Head of caudate nucleus (tissue), 42 donors: ENCODE data around the gene UQCRFS1.

ENCODE experiments used
- DNase-seq, 42 donors: peaks; one replicate each; pipeline versions ENCODE4 v3.0.0 to v3.0.0-alpha.2; 2020 to 2021; ENCODE audit warnings: mixed read lengths in 7 of 42
- intact Hi-C: fragments of 100-400 bp; cut with DNase I; formaldehyde crosslinking; loops from one replicate; pipeline ENCODE4 v1.15.0; 2022

Gene UQCRFS1

DNA sequence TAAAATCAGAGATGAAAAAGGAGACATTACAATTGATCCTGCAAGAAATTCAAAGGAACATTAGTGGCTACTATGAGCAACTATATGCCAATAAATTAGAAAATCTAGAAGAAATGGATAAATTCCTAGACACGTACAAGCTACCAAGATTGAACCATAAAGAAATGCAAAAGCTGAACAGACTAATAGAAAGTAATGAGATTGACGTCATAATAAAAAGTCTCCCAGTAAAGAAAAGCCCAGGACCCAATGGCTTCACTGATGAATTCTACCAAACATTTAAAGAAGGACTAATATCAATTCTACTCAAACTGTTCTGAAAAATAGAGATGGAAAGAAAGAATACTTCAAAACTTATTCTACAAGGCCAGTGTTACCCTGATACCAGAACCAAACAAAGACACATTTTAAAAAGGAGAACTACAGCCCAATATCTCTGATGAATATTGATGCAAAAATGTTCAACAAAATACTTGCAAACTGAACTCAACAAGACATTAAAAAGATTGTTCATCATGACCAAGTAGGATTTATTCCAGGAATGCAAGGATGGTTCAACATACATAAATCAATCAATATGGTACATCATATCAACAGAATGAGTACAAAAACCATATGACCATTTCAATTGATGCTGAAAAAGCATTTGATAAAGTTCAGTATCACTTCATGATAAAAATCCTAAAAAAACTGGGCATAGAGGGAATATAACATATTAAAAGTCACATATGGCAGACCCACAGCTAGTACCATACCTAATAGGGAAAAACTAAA lies 35.8 kb downstream of the UQCRFS1 start:
- DNase-seq = no peak
- intact Hi-C loops = no loop called here

GRCh38 chr19:29173896-29174295 lies 39.1 kb downstream of the UQCRFS1 start:
- intact Hi-C loops = no loop called here
- DNase-seq = no peak

DNA sequence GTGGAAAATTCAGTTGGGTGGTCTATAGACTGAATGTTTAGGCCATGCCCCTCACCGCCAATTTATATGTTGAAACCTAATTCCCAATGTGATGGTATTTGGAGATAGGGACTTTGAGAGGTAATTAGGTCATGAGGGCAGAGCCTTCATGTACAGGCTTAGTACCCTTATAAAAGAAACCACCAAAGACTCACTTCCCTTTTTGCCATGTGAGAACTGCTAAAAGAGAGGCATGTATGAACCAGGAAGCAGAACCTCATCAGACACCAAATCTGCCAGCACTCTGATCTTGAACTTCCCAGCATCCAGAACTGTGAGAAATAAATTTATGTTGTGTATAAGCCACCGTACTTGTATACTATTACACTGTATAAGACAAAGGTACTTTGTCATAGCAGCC lies 40.6 kb downstream of the UQCRFS1 start:
- intact Hi-C loops = no loop called here
- no peak for DNase-seq

DNA sequence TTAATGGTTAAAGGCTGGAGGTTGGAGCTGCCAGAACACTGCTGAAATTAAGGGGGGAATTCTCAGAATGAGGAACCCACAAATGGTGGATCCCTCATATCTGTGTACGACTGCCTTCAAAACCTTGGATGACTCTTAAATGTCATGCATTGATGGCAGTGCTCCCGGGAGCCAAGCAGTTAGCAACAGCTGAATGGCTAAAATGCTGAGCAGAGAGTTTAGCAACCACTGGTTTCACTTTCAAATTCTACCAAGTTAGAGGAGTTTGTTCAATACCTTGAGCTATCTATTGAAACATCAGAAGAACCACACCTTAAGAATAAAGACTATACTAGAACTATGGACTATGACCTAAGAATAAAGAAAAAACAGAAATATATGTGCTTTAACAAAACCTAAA lies 41.4 kb downstream of the UQCRFS1 start:
- intact Hi-C loops = no loop called here
- DNase-seq = no peak

GRCh38 chr19:29170554-29170953 lies 42.4 kb downstream of the UQCRFS1 start:
- DNase-seq = no peak
- intact Hi-C loops = no loop called here

DNA sequence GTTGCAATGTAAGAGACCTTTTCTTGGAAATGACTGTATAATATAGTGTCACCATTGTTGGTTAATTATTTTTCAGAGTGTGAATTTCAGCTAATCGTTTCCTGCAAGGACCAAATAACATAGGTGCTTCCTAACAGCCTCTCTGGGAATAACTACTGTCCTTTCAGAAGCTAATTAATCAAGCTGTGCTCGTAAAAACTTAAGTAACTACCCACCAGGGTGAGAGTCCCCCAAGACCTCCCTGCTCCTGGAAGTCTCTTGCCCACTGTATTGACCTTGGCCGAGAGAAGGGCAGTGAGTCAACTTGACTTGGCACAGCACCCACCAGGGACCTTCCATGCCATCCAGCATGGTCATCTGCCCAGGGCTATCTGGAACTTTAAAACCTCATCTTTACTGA lies 50.3 kb downstream of the UQCRFS1 start:
- intact Hi-C loops = no loop called here

DNA sequence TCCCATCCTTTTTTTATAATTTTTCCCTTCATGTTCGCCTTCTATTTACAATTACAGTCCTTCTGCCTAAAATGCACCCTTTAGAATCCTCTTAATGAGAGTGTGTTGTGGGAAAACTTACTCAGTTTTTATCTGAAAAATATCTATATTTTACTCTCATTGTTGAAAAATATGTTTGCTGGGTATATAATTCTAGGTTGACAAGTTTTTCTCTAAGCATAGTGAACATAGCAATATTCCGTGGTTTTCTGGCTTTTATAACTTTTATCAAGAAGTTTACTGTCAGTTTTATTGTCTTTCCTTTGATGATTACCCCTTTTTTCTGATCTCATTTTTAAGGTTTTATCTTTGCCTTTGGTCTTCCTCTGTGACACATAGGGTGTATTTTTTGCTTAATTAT lies 57.3 kb downstream of the UQCRFS1 start:
- intact Hi-C loops = no loop called here
- no peak for DNase-seq

More for the DNA sequence above, 50.3 kb downstream of the UQCRFS1 start:
- DNase-seq = no peak
